CD14-positive monocyte (primary cell): Measurements from ENCODE around the gene CPA4. TPM values are rescaled to one million over a fixed set of nuclear protein-coding genes. Genes with fewer than 3 reads are reported as not detected.

Experiments used
- DNase-seq, 3 donors: peaks; one replicate each; pipeline ENCODE4 v3.0.0-alpha.2; 2011 to 2022
- H2AFZ ChIP-seq: 2 replicates; pipeline ENCODE4 v1.6.0; 2012; ENCODE audit warnings: mild to moderate bottlenecking, low read depth, low read length, inconsistent platforms; ENCODE audit not compliant: insufficient read depth, poor library complexity, severe bottlenecking
- H3K27ac ChIP-seq, 2 donors: 1 replicate in 1 of 2; 2 replicates in 1 of 2; pipeline ENCODE4 v1.5.1; 2012 to 2013; ENCODE audit warnings: low read length in 2 of 2, control low read depth in 1 of 2, inconsistent platforms in 1 of 2, low read depth in 1 of 2, mild to moderate bottlenecking in 1 of 2
- H3K27me3 ChIP-seq, 2 donors: one replicate each; pipeline versions ENCODE4 v1.6.0 to v1.6.1; 2011 to 2013; ENCODE audit warnings: low read length in 2 of 2; ENCODE audit not compliant: control insufficient read depth in 2 of 2, insufficient read depth in 2 of 2
- H3K36me3 ChIP-seq, 2 donors: replicated peaks in 1 of 2; 1 replicate in 1 of 2; 2 replicates in 1 of 2; pipeline versions ENCODE4 v1.5.1 to v1.6.1; 2012 to 2013; ENCODE audit warnings: low read length in 2 of 2, control low read depth in 1 of 2, inconsistent platforms in 1 of 2, mild to moderate bottlenecking in 1 of 2; ENCODE audit not compliant: insufficient read depth in 2 of 2, control insufficient read depth in 1 of 2
- H3K4me1 ChIP-seq, 2 donors: 1 replicate in 1 of 2; 2 replicates in 1 of 2; pipeline versions ENCODE4 v1.5.1 to v1.6.1; 2012 to 2013; ENCODE audit warnings: low read length in 2 of 2, control low read depth in 1 of 2, inconsistent platforms in 1 of 2, mild to moderate bottlenecking in 1 of 2, moderate library complexity in 1 of 2; ENCODE audit not compliant: insufficient read depth in 2 of 2, control insufficient read depth in 1 of 2
- H3K4me2 ChIP-seq: replicated peaks from 2 replicates; pipeline ENCODE3; 2012; ENCODE audit warnings: low read length, moderate library complexity, mild to moderate bottlenecking; ENCODE audit not compliant: poor library complexity, severe bottlenecking; ENCODE audit errors: extremely low read depth
- H3K4me3 ChIP-seq, 3 experiments: fragments of 200-600 bp in 1 of 3; sonication (generic) in 1 of 3; replicated peaks in 1 of 3; 1 replicate in 2 of 3; 2 replicates in 1 of 3; pipeline ENCODE4 v1.5.1; 2011 to 2013; ENCODE audit warnings: low read length in 3 of 3, mild to moderate bottlenecking in 3 of 3, control low read depth in 2 of 3, low read depth in 2 of 3, inconsistent platforms in 1 of 3, moderate library complexity in 1 of 3
- H3K79me2 ChIP-seq: 2 replicates; pipeline ENCODE4 v1.6.0; 2012; ENCODE audit warnings: mild to moderate bottlenecking, control low read depth, inconsistent platforms, low read length, moderate library complexity; ENCODE audit not compliant: insufficient read depth
- H3K9ac ChIP-seq: 2 replicates; pipeline ENCODE4 v1.6.0; 2017; ENCODE audit warnings: low read length, mild to moderate bottlenecking; ENCODE audit not compliant: insufficient read depth, poor library complexity, severe bottlenecking
- H3K9me3 ChIP-seq, 2 donors: replicated peaks in 1 of 2; 1 replicate in 1 of 2; 2 replicates in 1 of 2; pipeline versions ENCODE4 v1.5.1 to v1.6.1; 2012 to 2013; ENCODE audit warnings: low read length in 2 of 2, control low read depth in 1 of 2; ENCODE audit not compliant: control insufficient read depth in 1 of 2, insufficient read depth in 1 of 2
- H4K20me1 ChIP-seq: 2 replicates; pipeline ENCODE4 v1.6.0; 2012; ENCODE audit warnings: mild to moderate bottlenecking, low read length, control low read depth, moderate library complexity; ENCODE audit not compliant: insufficient read depth
- H3K27ac Mint-ChIP-seq, 7 donors: one replicate each; pipeline ENCODE4 v1.8.0; 2020; ENCODE audit warnings: mild to moderate bottlenecking in 7 of 7, mixed read lengths in 7 of 7, moderate library complexity in 6 of 7, inconsistent platforms in 2 of 7
- H3K27me3 Mint-ChIP-seq, 3 donors: one replicate each; pipeline ENCODE4 v1.8.0; 2021 to 2022; ENCODE audit warnings: low read depth in 3 of 3, mild to moderate bottlenecking in 3 of 3, mixed read lengths in 3 of 3, moderate library complexity in 3 of 3, inconsistent platforms in 1 of 3
- H3K36me3 Mint-ChIP-seq, 2 donors: one replicate each; pipeline ENCODE4 v1.8.0; 2020; ENCODE audit warnings: mixed read lengths in 2 of 2, inconsistent platforms in 1 of 2, mild to moderate bottlenecking in 1 of 2
- H3K4me1 Mint-ChIP-seq: one replicate; pipeline ENCODE4 v1.8.0; 2020; ENCODE audit warnings: mild to moderate bottlenecking, mixed read lengths
- H3K4me3 Mint-ChIP-seq, 2 donors: one replicate each; pipeline ENCODE4 v1.8.0; 2020; ENCODE audit warnings: mild to moderate bottlenecking in 2 of 2, mixed read lengths in 2 of 2, moderate library complexity in 1 of 2
- H3K9me3 Mint-ChIP-seq, 7 donors: one replicate each; pipeline ENCODE4 v1.8.0; 2020 to 2022; ENCODE audit warnings: mixed read lengths in 7 of 7, mild to moderate bottlenecking in 6 of 7, moderate library complexity in 6 of 7, inconsistent platforms in 2 of 7
- WGBS: methylation state at CpG from one replicate; pipeline ENCODE4 v1.1.5; 2013; ENCODE audit warnings: missing lambda C conversion rate; ENCODE audit not compliant: insufficient coverage; 5-methylcytosine and 5-hydroxymethylcytosine counted together
- intact Hi-C, 2 donors: fragments of 100-400 bp; cut with micrococcal nuclease; formaldehyde crosslinking; loops; one replicate each; pipeline versions ENCODE4 v1.15.0 to v1.15.1; 2023
- polyA plus RNA-seq, 3 donors: library from polyadenylated mRNA; depleted of rRNA in 1 of 3; unstranded in 2 of 3; stranded (reverse) in 1 of 3; fragments of 300-500 nt in 2 of 3; fragments of >200 nt in 1 of 3; fragmentation: Illumina TruSeq in 2 of 3; gene quantifications; 1 replicate in 2 of 3; 2 replicates in 1 of 3; pipeline ENCODE4 v1.2.3, GENCODE V29; 2012 to 2021
- TF ChIP-seq, protein P1 (sequence below): fragments of 200-600 bp; IDR thresholded peaks from one replicate; pipeline ENCODE4 v1.8.0; 2022; ENCODE audit warnings: antibody characterized with exemption, mild to moderate bottlenecking

The CPA4 gene
- polyA plus RNA-seq, 3 donors: not detected

DNA sequence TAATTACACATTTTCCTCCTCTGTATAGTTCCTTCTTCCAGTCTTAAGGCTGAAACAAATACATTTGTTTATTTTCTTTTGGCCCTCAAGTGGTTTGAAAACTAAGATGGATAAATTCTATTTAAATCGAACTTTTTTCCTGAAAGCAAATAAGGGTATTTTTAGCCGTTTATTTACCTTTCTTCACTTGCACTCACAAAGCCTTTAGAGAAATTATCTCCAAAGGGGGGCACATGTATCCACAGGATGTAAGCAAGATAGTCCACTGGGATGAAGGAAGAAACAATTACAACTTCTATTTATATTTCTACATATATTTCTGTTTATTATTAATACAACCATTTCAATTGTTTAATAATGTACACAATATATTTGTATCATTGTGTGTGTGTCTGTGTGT is 10.2 kb downstream of the CPA4 start:
- Histone ChIP-seq H4K20me1 (no peaks in the 10 kb centered on the region), H3K4me3 (no peak overlapping the region), H3K9ac (no peak overlapping the region), H3K36me3 (no peaks in the 10 kb centered on the region), H3K9me3 (no peaks in the 10 kb centered on the region), H2AFZ (no peak overlapping the region), H3K4me1 (no peaks in the 10 kb centered on the region), H3K79me2 (no peaks in the 10 kb centered on the region), H3K27me3 (no peaks in the 10 kb centered on the region), H3K27ac (no peak overlapping the region), H3K4me2 (no peak overlapping the region)
- intact Hi-C loops: no loop called here
- Mint-ChIP-seq H3K27ac (no peak overlapping the region), H3K27me3 (peaks cover 0 to 2% (median 0%) of the 10 kb centered on the region in 3 donors), H3K9me3 (peaks cover 0 to 1% (median 0%) of the 10 kb centered on the region in 7 donors), H3K4me3 (no peak overlapping the region), H3K36me3 (no peaks in the 10 kb centered on the region), H3K4me1 (no peaks in the 10 kb centered on the region)
- no CpG with 5 or more reads among the region's 2 CpGs for WGBS
- TF ChIP-seq, protein P1, sequence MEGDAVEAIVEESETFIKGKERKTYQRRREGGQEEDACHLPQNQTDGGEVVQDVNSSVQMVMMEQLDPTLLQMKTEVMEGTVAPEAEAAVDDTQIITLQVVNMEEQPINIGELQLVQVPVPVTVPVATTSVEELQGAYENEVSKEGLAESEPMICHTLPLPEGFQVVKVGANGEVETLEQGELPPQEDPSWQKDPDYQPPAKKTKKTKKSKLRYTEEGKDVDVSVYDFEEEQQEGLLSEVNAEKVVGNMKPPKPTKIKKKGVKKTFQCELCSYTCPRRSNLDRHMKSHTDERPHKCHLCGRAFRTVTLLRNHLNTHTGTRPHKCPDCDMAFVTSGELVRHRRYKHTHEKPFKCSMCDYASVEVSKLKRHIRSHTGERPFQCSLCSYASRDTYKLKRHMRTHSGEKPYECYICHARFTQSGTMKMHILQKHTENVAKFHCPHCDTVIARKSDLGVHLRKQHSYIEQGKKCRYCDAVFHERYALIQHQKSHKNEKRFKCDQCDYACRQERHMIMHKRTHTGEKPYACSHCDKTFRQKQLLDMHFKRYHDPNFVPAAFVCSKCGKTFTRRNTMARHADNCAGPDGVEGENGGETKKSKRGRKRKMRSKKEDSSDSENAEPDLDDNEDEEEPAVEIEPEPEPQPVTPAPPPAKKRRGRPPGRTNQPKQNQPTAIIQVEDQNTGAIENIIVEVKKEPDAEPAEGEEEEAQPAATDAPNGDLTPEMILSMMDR: no peak
- DNase-seq: no peak

DNA sequence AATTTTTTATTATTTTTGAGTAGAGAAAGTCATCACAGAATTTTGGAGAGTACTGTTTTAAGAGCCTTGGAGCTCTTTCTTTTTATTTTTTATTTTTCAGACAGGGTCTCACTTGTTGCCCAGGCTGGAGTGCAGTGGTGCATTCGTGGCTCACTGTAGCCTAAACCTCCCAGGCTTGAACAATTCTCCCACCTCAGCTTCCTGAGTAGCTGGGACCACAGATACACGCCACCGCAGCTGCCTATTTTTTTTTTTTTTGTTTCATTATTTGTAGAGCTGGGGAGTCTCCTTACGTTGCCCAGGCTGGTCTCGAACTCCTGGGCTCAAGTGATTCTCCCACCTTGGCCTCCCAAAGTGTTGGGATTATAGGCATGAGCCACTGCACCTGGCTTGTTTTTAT is 10.6 kb downstream of the CPA4 start:
- H4K20me1 ChIP-seq: no peaks in the 10 kb centered on the region
- no peaks in the 10 kb centered on the region for H3K4me1 ChIP-seq
- no peak overlapping the region for H3K9ac ChIP-seq
- WGBS: no CpG with 5 or more reads among the region's 5 CpGs
- H3K4me3 ChIP-seq: no peak overlapping the region
- peaks cover 0 to 1% (median 0%) of the 10 kb centered on the region in 7 donors for H3K9me3 Mint-ChIP-seq
- no peaks in the 10 kb centered on the region for H3K36me3 ChIP-seq
- no peak overlapping the region for H2AFZ ChIP-seq
- H3K27me3 ChIP-seq: no peaks in the 10 kb centered on the region
- no peaks in the 10 kb centered on the region for H3K79me2 ChIP-seq
- no peak overlapping the region for H3K27ac Mint-ChIP-seq
- no peak overlapping the region for H3K27ac ChIP-seq
- peaks cover 0 to 2% (median 0%) of the 10 kb centered on the region in 3 donors for H3K27me3 Mint-ChIP-seq
- DNase-seq: no peak
- H3K36me3 Mint-ChIP-seq: no peaks in the 10 kb centered on the region
- no peak overlapping the region for H3K4me2 ChIP-seq
- no peaks in the 10 kb centered on the region for H3K9me3 ChIP-seq
- no peaks in the 10 kb centered on the region for H3K4me1 Mint-ChIP-seq
- intact Hi-C loops: no loop called here
- TF ChIP-seq, protein P1: no peak
- no peak overlapping the region for H3K4me3 Mint-ChIP-seq
